Fibroblast of pulmonary artery (primary cell): Measurements from ENCODE around the gene TACR1.

Experiments
- DNase-seq: peaks from one replicate; pipeline ENCODE4 v3.0.0-alpha.2; 2010; ENCODE audit warnings: low read depth
- H3K4me3 ChIP-seq: replicated peaks from 2 replicates; pipeline ENCODE4 v1.5.1; 2011; ENCODE audit warnings: low read depth, mild to moderate bottlenecking, control low read depth, low read length, moderate library complexity
- TF ChIP-seq, protein P1 (sequence below): IDR thresholded peaks from 2 replicates; pipeline ENCODE4 v1.5.1; 2011; ENCODE audit warnings: mild to moderate bottlenecking, control low read depth, low read length, inconsistent platforms; ENCODE audit errors: missing control alignments

The TACR1 gene

DNA sequence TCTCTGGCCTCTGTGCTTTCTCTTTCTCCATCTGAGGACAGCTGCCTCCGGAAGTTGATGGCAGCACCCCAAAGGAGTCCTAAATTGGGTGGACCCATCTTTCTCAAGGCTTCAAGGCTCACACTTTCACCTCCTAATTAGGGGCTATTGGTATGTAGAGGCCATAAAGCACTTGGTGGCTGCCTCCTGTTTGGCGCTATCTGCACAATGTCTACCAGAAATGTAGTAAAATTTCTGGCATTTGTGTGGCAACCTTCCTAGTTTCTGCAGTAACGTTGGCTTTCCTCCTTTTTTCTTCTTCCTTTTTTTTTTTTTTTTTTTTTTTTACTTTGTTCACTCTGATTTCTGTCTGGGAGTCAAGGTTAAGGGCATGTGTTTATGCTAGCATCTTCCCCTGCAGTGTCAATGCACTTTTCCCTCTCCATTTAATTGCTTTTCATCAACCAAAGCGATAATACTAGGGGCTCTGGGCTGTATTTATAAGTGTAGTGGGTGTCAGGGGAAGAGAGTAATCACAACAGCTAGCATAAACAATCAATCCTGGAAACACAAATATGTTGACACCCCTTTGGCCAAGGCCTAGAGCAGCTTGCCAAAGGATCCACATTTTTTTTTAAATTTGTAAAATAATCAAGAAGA, 86.0 kb downstream of the TACR1 start:
- no peak for DNase-seq
- TF ChIP-seq, protein P1, sequence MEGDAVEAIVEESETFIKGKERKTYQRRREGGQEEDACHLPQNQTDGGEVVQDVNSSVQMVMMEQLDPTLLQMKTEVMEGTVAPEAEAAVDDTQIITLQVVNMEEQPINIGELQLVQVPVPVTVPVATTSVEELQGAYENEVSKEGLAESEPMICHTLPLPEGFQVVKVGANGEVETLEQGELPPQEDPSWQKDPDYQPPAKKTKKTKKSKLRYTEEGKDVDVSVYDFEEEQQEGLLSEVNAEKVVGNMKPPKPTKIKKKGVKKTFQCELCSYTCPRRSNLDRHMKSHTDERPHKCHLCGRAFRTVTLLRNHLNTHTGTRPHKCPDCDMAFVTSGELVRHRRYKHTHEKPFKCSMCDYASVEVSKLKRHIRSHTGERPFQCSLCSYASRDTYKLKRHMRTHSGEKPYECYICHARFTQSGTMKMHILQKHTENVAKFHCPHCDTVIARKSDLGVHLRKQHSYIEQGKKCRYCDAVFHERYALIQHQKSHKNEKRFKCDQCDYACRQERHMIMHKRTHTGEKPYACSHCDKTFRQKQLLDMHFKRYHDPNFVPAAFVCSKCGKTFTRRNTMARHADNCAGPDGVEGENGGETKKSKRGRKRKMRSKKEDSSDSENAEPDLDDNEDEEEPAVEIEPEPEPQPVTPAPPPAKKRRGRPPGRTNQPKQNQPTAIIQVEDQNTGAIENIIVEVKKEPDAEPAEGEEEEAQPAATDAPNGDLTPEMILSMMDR, result no peak
- no peak overlapping the region for H3K4me3 ChIP-seq

DNA sequence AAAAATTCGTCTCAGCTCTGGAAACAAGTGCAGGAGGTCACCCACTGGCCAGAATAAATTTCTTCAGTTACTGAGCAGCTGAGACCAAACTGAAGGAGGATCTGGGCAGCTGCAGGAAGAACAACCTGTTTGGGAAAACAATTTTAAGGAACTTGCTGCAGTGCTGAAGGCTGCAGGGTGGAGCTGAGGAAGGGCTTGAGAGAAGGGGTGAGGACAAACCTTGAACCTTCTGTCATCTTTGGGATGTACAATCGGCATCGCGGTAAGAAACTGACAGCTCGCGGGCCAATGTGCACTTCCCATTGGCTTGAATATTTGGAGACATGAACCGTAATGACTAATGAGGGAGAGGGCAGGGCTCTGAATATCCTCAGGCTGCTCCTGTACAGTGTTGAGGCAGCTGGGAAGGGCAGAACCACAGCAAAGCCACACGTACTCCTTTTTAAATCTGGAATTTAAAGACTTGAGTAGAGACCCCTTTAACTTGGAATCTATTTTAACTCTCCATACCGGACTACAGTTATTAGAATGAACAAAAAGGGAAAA, 90.3 kb downstream of the TACR1 start:
- DNase-seq, result no peak
- TF ChIP-seq, protein P1, result no peak
- H3K4me3 ChIP-seq, result no peak overlapping the region

DNA sequence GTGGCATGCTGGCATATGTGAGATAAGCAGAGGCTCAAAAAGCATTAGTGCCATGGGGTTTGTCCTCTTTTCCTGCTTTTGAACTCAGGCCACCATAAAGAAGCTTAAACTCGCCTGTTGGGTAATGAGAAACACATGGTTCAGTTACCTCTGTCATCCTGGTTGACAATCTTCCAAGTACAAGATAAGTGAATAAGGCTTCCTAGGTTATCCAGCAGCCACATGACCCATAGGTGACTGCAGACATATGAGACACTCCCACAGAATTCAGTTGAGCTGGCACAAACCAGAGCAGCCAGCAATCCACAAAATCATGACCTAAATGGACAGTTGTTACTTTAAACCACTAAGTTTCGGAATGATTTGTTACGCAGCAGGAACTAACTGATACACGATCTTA, 97.3 kb downstream of the TACR1 start:
- TF ChIP-seq, protein P1, result no peak
- no peak for DNase-seq
- no peak overlapping the region for H3K4me3 ChIP-seq

DNA sequence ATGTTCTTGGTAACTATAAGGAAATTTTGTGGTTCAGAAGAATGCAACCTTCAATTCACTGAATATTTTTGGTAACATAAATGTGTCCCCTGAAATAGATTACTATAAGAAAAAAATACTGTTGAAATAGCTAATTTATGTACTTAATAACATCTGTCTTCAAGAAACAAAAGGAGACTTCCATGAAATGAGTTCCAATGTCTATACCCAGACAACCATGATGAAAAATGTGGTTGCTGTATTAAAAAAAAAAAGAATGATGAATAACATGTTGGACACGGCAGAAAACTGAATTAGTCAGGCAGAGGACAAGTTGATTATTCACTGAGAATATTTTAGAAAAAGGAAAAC, 98.5 kb downstream of the TACR1 start:
- no peak overlapping the region for H3K4me3 ChIP-seq
- TF ChIP-seq, protein P1, result no peak
- no peak for DNase-seq

DNA sequence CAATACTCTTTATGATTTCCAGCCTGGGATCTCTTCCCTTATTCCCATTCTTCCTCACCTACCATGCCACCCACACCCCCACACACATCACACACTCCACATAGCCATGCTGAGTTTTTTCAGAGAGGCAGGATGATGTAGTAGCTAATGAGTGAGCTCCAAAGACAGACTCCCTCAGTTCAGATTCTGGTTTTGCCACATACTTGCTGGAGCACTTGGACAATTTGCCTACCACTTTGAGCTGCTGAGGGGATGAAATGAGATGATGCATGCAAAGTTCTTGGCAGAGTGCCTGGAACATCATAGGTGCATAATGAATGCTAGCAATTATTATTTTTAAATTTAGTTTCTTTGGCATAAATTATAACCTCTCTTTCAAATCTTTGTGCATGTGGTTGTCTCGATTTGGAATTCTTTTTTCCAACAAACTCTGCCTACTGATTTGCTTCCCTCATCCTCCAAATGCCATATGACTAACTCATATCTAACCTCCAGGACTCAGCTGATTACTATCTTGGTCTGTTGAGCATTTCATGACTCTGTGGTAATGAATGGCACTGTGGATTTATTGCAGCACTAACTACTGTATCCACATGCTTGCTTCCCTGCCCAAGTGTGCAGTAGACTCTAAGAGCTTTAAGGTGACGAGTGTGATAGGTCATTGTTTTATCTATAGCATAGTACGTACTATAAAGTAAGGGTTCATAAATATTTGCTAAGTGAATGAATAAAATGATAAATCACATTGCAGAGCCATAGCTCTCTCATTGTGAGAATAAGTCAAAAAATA, 99.1 kb downstream of the TACR1 start:
- TF ChIP-seq, protein P1, result no peak
- H3K4me3 ChIP-seq, result no peak overlapping the region
- peak; percentile 32 for DNase-seq

DNA sequence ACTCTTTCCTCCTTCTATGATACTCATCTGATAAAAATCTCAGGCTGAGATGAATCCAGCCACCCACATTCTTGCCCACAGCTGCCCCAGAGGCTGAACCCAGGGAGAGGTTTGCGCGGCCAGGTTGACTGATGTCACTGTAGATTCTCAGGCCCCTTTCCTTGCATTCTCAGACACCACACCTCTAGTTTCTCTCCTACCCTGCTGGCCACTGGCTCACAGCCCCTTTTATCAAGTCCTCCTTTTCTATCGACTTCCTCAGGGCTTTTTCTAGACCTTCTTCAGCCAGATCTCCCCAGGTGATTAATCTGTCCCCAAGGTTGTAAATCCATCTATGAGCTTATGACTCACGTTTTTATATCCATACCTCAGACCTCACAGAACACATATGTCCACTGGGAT, 99.8 kb downstream of the TACR1 start:
- no peak for DNase-seq

More for the DNA sequence above, 99.8 kb downstream of the TACR1 start:
- TF ChIP-seq, protein P1, result no peak
- H3K4me3 ChIP-seq, result no peak overlapping the region
